Measurements from ENCODE around the gene DUSP2. TPM values are rescaled to one million over a fixed set of nuclear protein-coding genes. Genes with fewer than 3 reads are reported as not detected.

Gene DUSP2
- total RNA-seq, 4 donors from 2014 or later, result 26.0 to 124 (median 74.1) TPM

GRCh38 chr2:96185516-96185915 lies 40.3 kb upstream of the DUSP2 start:
- TF ChIP-seq EP300 (IDR thresholded peaks at IDR 0.05) (no peak), CTCF (IDR thresholded peaks at IDR 0.05) (no peak), POLR2AphosphoS5 (IDR thresholded peaks at IDR 0.05) (no peak), POLR2A (IDR thresholded peaks at IDR 0.05) (no peak)
- no peak for DNase-seq (ENCODE audit: low spot score in 2 of 2)
- H3K36me3 ChIP-seq, result peaks cover 64% of the 10 kb centered on the region
- no peaks in the 10 kb centered on the region for H3K9me3 ChIP-seq
- H3K27ac ChIP-seq, result no peak overlapping the region
- H3K4me1 ChIP-seq, result no peaks in the 10 kb centered on the region
- no peaks in the 10 kb centered on the region for H3K27me3 ChIP-seq
- WGBS, result 59% methylated on average over 1 of the region's 1 CpG
- H3K4me3 ChIP-seq, result no peak overlapping the region

GRCh38 chr2:96184989-96185388 lies 39.7 kb upstream of the DUSP2 start:
- H3K9me3 ChIP-seq, result no peaks in the 10 kb centered on the region
- no peak for DNase-seq (ENCODE audit: low spot score in 2 of 2)
- no peaks in the 10 kb centered on the region for H3K4me1 ChIP-seq
- TF ChIP-seq POLR2A (IDR thresholded peaks at IDR 0.05) (no peak), CTCF (IDR thresholded peaks at IDR 0.05) (no peak)
- no peak overlapping the region for H3K27ac ChIP-seq
- H3K36me3 ChIP-seq, result peaks cover 59% of the 10 kb centered on the region
- no peaks in the 10 kb centered on the region for H3K27me3 ChIP-seq
- WGBS, result 72% methylated on average over 8 of the region's 8 CpGs
- H3K4me3 ChIP-seq, result no peak overlapping the region

DNA sequence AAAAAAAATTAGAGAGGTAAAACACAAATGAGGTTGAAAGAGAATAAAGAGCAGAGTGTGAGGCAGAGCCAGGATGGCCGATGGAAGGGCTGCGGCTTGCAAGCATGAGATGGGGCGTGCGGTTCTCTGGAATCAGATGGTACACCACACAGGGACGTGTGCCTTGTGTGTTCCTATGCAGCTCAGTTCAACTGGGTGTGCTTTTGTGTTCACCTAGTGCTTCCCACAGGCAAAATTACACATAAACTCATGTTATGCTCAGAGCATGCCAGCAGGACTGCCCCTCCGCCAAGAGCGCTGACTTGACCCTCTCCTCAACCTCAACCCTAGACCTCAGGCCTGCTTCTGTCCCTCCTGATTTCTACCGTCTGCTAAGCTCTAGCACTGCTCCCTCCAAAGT lies 38.9 kb upstream of the DUSP2 start:
- H3K27ac ChIP-seq, result no peak overlapping the region
- peaks cover 54% of the 10 kb centered on the region for H3K36me3 ChIP-seq
- no peaks in the 10 kb centered on the region for H3K27me3 ChIP-seq
- no peak overlapping the region for H3K4me3 ChIP-seq
- DNase-seq (ENCODE audit: low spot score in 2 of 2), result no peak
- H3K9me3 ChIP-seq, result no peaks in the 10 kb centered on the region
- no peak for TF ChIP-seq CTCF (IDR thresholded peaks at IDR 0.05)
- TF ChIP-seq EP300 (IDR thresholded peaks at IDR 0.05), result no peak
- no peak for TF ChIP-seq POLR2AphosphoS5 (IDR thresholded peaks at IDR 0.05)
- TF ChIP-seq POLR2A (IDR thresholded peaks at IDR 0.05), result no peak
- WGBS, result 88% methylated on average over 8 of the region's 8 CpGs
- no peaks in the 10 kb centered on the region for H3K4me1 ChIP-seq

- H3K4me1 ChIP-seq, result no peaks in the 10 kb centered on the region
These were observed 36.3 kb upstream of the DUSP2 start for GRCh38 chr2:96181529-96181928.

DNA sequence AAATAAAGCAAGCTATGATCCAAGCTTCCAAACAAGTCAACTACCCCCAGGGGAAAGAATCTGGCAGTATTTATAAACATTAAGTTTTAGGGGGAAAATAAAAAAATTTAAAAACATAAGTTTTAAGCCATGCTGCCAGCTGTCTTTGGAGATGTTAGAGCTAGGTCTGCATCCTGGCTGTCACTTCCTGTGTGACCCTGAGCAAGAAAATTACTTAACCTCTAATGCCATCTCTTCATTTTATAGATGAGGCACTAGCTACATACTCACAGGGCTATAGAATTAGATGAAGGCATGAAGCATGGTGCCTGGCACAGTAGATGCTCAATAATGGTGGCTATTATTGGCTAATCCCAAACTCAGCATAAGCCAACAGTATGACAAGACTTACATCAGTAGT lies 35.3 kb upstream of the DUSP2 start:
- TF ChIP-seq EP300 (IDR thresholded peaks at IDR 0.05) (no peak), POLR2AphosphoS5 (IDR thresholded peaks at IDR 0.05) (no peak), POLR2A (IDR thresholded peaks at IDR 0.05) (no peak), CTCF (IDR thresholded peaks at IDR 0.05) (no peak)
- H3K36me3 ChIP-seq, result peaks cover 19% of the 10 kb centered on the region
- H3K27me3 ChIP-seq, result no peaks in the 10 kb centered on the region
- no peaks in the 10 kb centered on the region for H3K4me1 ChIP-seq
- no peaks in the 10 kb centered on the region for H3K9me3 ChIP-seq
- H3K4me3 ChIP-seq, result no peak overlapping the region
- no peak overlapping the region for H3K27ac ChIP-seq
- no peak for DNase-seq (ENCODE audit: low spot score in 2 of 2)

More at GRCh38 chr2:96181529-96181928, 36.3 kb upstream of the DUSP2 start:
- peaks cover 29% of the 10 kb centered on the region for H3K36me3 ChIP-seq
- H3K27me3 ChIP-seq, result no peaks in the 10 kb centered on the region
- no peak overlapping the region for H3K4me3 ChIP-seq
- no peak overlapping the region for H3K27ac ChIP-seq
- 82% methylated on average over 5 of the region's 5 CpGs for WGBS
- H3K9me3 ChIP-seq, result no peaks in the 10 kb centered on the region
- TF ChIP-seq POLR2A (IDR thresholded peaks at IDR 0.05), result no peak
- TF ChIP-seq CTCF (IDR thresholded peaks at IDR 0.05), result no peak
- TF ChIP-seq POLR2AphosphoS5 (IDR thresholded peaks at IDR 0.05), result no peak
- TF ChIP-seq EP300 (IDR thresholded peaks at IDR 0.05), result no peak
- DNase-seq (ENCODE audit: low spot score in 2 of 2), result no peak
